ENCODE results near the gene FIGN. TPM values are rescaled to one million over a fixed set of nuclear protein-coding genes. Genes with fewer than 3 reads are reported as not detected.

FIGN gene
- total and polyA plus RNA-seq, 12 donors, result 2.1 to 17.0 (median 11.9) TPM

DNA sequence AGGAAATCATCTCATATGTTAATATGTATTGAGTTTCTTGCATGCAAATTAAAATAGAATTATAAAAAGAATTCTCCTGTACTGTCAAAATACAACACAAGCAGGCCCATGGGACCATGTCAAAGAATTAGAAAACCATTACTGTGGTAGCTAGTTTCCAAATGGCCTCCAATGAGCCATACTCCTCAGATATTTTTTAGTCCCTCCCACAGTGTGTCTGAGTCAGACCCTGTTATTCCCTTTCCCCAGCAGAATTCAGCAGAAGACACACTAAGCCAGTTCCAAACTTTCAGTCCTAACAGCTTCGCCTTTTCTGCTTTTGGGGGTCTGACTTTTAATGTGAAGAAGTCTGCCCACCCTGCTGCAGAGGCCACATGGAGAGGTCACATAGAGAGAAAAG, 86.7 kb downstream of the FIGN start:
- TF ChIP-seq, protein P1, sequence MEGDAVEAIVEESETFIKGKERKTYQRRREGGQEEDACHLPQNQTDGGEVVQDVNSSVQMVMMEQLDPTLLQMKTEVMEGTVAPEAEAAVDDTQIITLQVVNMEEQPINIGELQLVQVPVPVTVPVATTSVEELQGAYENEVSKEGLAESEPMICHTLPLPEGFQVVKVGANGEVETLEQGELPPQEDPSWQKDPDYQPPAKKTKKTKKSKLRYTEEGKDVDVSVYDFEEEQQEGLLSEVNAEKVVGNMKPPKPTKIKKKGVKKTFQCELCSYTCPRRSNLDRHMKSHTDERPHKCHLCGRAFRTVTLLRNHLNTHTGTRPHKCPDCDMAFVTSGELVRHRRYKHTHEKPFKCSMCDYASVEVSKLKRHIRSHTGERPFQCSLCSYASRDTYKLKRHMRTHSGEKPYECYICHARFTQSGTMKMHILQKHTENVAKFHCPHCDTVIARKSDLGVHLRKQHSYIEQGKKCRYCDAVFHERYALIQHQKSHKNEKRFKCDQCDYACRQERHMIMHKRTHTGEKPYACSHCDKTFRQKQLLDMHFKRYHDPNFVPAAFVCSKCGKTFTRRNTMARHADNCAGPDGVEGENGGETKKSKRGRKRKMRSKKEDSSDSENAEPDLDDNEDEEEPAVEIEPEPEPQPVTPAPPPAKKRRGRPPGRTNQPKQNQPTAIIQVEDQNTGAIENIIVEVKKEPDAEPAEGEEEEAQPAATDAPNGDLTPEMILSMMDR (IDR thresholded peaks at IDR 0.05), result no peak
- no peaks in the 10 kb centered on the region for H3K27me3 ChIP-seq
- H3K27ac ChIP-seq, result no peak overlapping the region
- no peaks in the 10 kb centered on the region for H3K9me3 ChIP-seq
- 88 to 96% methylated on average over 1 of the region's 1 CpG for WGBS, 2 donors
- no peak overlapping the region for H3K4me3 ChIP-seq
- intact Hi-C loops (cut with DNase I), result no loop called here
- H3K4me1 ChIP-seq, result peaks cover 0 to 25% (median 14%) of the 10 kb centered on the region in 9 donors
- DNase-seq (no peak), ATAC-seq (peak in 1 of 8 donors; percentile 50)
- H3K36me3 ChIP-seq, result no peaks in the 10 kb centered on the region

DNA sequence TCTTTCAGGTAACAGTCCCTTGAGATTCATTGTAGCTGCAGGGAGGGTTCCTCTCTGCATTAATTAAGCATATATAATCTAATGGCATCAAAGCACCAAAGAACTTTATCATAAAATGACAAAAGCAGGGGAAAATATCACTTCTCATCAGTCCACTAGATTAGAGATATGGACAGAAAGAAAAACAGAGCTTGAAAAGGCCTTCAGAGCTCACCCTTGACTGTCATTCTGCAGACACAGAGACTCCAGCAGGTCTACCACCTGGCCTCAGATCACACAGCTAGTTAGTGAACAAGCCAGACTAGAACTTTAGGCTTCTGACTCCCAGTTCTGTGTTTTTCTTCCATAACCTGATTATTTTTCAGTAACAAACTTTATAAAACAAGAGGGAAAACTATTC, 88.5 kb downstream of the FIGN start:
- no peak for DNase-seq
- H3K27me3 ChIP-seq, result no peaks in the 10 kb centered on the region
- H3K4me1 ChIP-seq, result peaks cover 0 to 25% (median 14%) of the 10 kb centered on the region in 9 donors
- no peaks in the 10 kb centered on the region for H3K36me3 ChIP-seq
- peak overlapping the region in 2 of 10 donors; percentile 37 to 39 for H3K27ac ChIP-seq
- no peak for ATAC-seq
- no peaks in the 10 kb centered on the region for H3K9me3 ChIP-seq
- TF ChIP-seq, protein P1 (IDR thresholded peaks at IDR 0.05), result no peak
- intact Hi-C loops (cut with DNase I), result no loop called here
- no peak overlapping the region for H3K4me3 ChIP-seq

DNA sequence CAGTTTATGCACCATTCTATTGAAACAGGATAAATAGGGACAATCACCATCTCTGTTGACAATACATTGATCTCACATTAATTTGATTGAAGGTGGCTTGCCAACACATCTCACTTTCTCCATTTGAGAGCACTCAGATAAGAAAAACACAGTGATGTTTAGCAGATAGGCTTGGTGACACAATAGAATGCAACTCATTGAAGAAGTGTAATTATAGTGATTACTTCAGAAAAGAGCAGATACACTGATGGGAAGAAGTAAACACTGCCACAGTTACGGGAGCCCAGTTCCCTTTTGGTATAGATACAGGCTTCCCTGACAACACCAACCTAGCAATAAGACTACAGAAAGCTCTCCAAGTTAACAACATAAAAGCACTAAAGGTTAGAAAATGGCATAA, 89.1 kb downstream of the FIGN start:
- TF ChIP-seq, protein P1 (IDR thresholded peaks at IDR 0.05), result no peak
- intact Hi-C loops (cut with DNase I), result no loop called here
- ATAC-seq, result peak in 1 of 8 donors; percentile 48
- WGBS, 2 donors, result 48 to 66% methylated on average over 1 of the region's 1 CpG
- Histone ChIP-seq H3K27ac (peak overlapping the region in 2 of 10 donors; percentile 37 to 39), H3K36me3 (no peaks in the 10 kb centered on the region), H3K4me3 (no peak overlapping the region), H3K27me3 (no peaks in the 10 kb centered on the region), H3K4me1 (peaks cover 0 to 25% (median 18%) of the 10 kb centered on the region in 9 donors), H3K9me3 (no peaks in the 10 kb centered on the region)
- DNase-seq, result no peak

DNA sequence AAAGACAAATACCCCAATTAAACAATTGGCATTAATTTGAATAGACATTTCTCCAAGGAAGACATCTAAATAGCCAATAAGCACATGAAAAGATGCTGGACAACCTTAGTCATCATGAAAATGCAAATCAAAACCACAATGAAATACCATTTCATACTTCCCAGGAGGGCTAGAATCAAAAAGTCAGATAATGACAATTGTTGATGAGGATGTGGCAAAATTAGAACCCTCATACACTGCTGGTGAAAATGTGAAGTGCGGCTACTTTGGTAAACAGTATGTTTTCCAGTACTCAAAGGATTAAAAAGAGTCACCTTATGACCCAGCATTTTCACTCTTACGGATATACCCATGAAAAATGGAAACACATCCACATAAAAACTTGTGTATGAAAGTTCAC, 91.6 kb downstream of the FIGN start:
- DNase-seq (no peak), ATAC-seq (no peak)
- Histone ChIP-seq H3K4me1 (peaks cover 4 to 45% (median 20%) of the 10 kb centered on the region in 9 donors), H3K36me3 (no peaks in the 10 kb centered on the region), H3K4me3 (no peak overlapping the region), H3K27me3 (no peaks in the 10 kb centered on the region), H3K9me3 (no peaks in the 10 kb centered on the region), H3K27ac (no peak overlapping the region)
- intact Hi-C loops (cut with DNase I), result no loop called here
- 83 to 87% methylated on average over 2 of the region's 2 CpGs for WGBS, 2 donors
- TF ChIP-seq, protein P1 (IDR thresholded peaks at IDR 0.05), result no peak

Measured in heart right ventricle (tissue), 16 donors.